ENCODE measurements around the gene SMC5.

Gene SMC5

DNA sequence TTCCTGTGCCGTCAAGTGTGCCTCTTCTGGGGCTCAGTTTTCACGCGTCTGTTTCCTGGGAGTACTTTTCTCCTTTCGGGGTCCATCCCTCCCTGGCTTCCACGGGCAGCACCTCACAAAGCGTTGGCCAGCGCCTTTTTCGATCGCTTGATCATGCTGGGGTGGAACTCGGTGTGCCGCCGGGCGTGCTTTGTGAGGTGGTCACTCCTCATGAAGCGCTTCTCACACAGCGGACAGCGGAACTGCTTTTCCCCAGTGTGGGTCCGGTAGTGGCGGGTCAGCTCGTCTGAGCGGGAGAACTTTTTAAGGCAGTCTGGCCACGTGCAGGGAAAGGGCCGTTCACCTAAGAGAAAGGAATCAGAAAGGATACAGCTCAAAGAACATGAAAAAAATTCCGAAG is 128.9 kb downstream of the SMC5 start:
- H3K27ac ChIP-seq (ENCODE audit: low read depth, low read length): no peak overlapping the region
- H3K27me3 ChIP-seq (ENCODE audit: insufficient read depth, low read length): no peaks in the 10 kb centered on the region
- no peak overlapping the region for H2AFZ ChIP-seq (ENCODE audit: low read length, unreplicated experiment)
- peaks cover 33% of the 10 kb centered on the region for H3K4me1 ChIP-seq (ENCODE audit: control insufficient read depth, insufficient read depth, low read length, unreplicated experiment)
- peaks cover 79% of the 10 kb centered on the region for H3K79me2 ChIP-seq (ENCODE audit: control insufficient read depth, insufficient read depth, low read length, unreplicated experiment)
- no peak overlapping the region for H3K4me3 ChIP-seq (ENCODE audit: low read depth, low read length)
- H3K36me3 ChIP-seq (ENCODE audit: insufficient read depth, low read length): peaks cover 36% of the 10 kb centered on the region

DNA sequence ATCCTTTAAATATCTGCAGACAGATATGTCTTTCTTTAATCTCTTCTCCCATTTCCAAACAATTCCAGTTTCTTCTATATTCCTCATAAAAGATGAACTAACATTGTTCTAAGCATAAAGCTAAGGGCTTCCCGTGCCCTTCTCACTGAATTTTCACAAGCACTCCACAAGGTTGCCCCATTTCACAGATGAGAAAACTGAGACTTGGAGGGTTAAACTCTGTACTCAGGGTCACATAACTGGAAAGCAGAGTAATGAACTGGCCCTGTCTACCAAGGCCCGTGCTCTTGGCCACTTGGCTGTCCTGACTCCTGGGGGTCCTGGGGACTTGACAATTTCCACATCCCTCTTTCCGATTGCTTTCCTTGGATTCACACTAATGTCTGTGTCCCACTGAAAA is 130.4 kb downstream of the SMC5 start:
- peaks cover 43% of the 10 kb centered on the region for H3K4me1 ChIP-seq (ENCODE audit: control insufficient read depth, insufficient read depth, low read length, unreplicated experiment)
- peaks cover 90% of the 10 kb centered on the region for H3K79me2 ChIP-seq (ENCODE audit: control insufficient read depth, insufficient read depth, low read length, unreplicated experiment)

DNA sequence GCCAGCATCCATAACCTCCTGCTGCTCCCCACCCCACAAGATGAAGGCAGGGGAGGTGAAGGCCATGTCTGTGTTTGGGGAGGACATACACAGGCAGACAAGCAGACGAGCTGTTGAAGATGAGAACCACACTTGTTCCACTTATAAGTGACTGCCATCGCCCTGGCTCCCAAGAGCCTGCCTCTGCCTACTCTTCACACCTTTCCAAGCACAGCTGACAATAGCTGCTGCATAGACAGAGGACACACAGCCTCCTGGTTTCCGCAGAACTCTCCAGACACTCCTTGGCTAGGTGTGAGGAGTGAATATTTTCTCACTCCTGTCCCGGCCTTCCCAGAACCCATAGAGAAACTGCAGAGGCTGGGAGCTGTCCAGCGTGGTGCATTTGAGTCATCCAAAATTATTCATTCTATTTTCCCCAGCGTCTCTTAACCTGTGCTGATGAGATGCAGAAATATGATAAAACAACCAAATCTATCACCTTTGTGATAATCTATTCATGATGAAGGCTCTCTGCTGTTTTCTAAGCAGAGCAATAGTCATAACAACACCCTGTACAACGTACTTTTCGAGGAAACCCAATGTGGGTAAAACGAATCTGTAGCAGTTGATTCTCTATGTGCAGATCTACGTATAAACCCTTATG is 131.0 kb downstream of the SMC5 start:
- Histone ChIP-seq H3K27me3 (ENCODE audit: insufficient read depth, low read length) (no peaks in the 10 kb centered on the region), H3K27ac (ENCODE audit: low read depth, low read length) (no peak overlapping the region), H3K4me3 (ENCODE audit: low read depth, low read length) (0 out of 2 replicates have a peak overlapping the region, but pooled peaks have one; percentile 15), H3K79me2 (ENCODE audit: control insufficient read depth, insufficient read depth, low read length, unreplicated experiment) (peaks cover 94% of the 10 kb centered on the region), H2AFZ (ENCODE audit: low read length, unreplicated experiment) (no peak overlapping the region), H3K4me1 (ENCODE audit: control insufficient read depth, insufficient read depth, low read length, unreplicated experiment) (peaks cover 48% of the 10 kb centered on the region), H3K36me3 (ENCODE audit: insufficient read depth, low read length) (peaks cover 27% of the 10 kb centered on the region)

More for the DNA sequence above, 130.4 kb downstream of the SMC5 start:
- Histone ChIP-seq H3K36me3 (ENCODE audit: insufficient read depth, low read length) (peaks cover 30% of the 10 kb centered on the region), H2AFZ (ENCODE audit: low read length, unreplicated experiment) (no peak overlapping the region), H3K4me3 (ENCODE audit: low read depth, low read length) (no peak overlapping the region), H3K27ac (ENCODE audit: low read depth, low read length) (no peak overlapping the region), H3K27me3 (ENCODE audit: insufficient read depth, low read length) (no peaks in the 10 kb centered on the region)

DNA sequence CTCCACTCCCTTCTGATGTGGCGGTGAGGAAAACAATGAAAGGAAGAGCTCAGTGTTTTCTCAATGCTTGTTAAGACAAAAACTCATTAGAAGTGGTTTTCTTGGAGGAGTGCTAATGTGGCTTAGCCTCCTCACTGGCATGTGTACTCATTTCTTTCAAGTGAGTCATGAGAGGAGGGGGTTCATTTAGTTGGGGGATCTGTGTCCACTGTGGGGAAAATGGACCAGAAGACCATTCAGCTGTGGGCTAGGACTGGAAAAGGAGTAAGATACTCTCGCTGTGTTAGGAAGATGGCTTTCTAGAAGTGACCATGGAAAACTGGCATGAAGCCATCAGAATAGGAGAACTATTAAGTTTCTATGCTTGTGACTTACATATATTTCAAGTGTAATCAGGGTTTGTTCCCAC is 132.2 kb downstream of the SMC5 start:
- Histone ChIP-seq H3K79me2 (ENCODE audit: control insufficient read depth, insufficient read depth, low read length, unreplicated experiment) (peaks cover 97% of the 10 kb centered on the region), H3K36me3 (ENCODE audit: insufficient read depth, low read length) (peaks cover 15% of the 10 kb centered on the region), H3K27me3 (ENCODE audit: insufficient read depth, low read length) (no peaks in the 10 kb centered on the region), H2AFZ (ENCODE audit: low read length, unreplicated experiment) (no peak overlapping the region), H3K27ac (ENCODE audit: low read depth, low read length) (peak overlapping the region; percentile 37), H3K4me3 (ENCODE audit: low read depth, low read length) (no peak overlapping the region; the same call in 1 of the 2 replicates), H3K4me1 (ENCODE audit: control insufficient read depth, insufficient read depth, low read length, unreplicated experiment) (peaks cover 52% of the 10 kb centered on the region)

DNA sequence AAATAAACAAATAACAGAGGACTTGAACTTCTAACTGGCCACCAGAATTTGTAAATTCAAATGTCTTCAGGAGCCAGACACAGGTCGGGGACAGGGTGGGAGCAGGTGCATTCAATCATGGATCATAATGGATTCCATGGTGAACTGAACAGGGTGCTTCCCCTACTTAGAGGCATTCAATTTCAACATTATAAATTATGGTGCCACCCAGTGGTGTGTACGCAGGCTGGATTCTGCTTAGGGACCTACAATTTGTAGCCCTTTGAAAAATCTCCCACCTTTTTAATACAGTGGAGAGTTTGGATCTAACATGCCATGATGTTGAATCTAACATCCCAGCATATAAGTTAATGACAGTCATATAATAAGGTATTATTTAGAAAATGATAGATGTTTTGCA is 133.4 kb downstream of the SMC5 start:
- Histone ChIP-seq H3K27ac (ENCODE audit: low read depth, low read length) (peak overlapping the region; percentile 37; the same call in 1 of the 2 replicates), H3K79me2 (ENCODE audit: control insufficient read depth, insufficient read depth, low read length, unreplicated experiment) (peaks cover 95% of the 10 kb centered on the region), H2AFZ (ENCODE audit: low read length, unreplicated experiment) (no peak overlapping the region)

DNA sequence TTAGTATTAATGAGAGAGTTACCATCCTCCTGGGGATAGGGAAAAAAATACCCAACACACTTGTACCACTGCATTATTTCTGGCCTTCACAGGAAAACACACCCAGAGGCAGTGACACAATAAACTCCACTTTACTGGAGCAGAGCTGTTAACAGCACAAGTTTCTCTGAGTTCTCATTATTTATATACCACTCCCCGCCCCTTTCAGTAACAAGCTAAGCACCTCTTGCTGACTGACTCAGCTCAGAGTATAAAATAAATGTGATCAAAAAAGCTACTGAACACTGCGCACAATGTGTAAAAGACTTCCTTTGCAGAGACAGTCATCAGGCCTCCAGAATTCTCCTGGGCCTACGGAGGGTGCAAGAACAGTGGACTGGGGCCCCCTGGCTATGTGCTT is 134.1 kb downstream of the SMC5 start:
- Histone ChIP-seq H2AFZ (ENCODE audit: low read length, unreplicated experiment) (no peak overlapping the region), H3K4me1 (ENCODE audit: control insufficient read depth, insufficient read depth, low read length, unreplicated experiment) (peaks cover 61% of the 10 kb centered on the region), H3K36me3 (ENCODE audit: insufficient read depth, low read length) (peaks cover 3% of the 10 kb centered on the region; the same call in 1 of the 2 replicates), H3K4me3 (ENCODE audit: low read depth, low read length) (no peak overlapping the region), H3K79me2 (ENCODE audit: control insufficient read depth, insufficient read depth, low read length, unreplicated experiment) (peaks cover 96% of the 10 kb centered on the region), H3K27me3 (ENCODE audit: insufficient read depth, low read length) (no peaks in the 10 kb centered on the region), H3K27ac (ENCODE audit: low read depth, low read length) (no peak overlapping the region; the same call in 1 of the 2 replicates)

More for the DNA sequence above, 133.4 kb downstream of the SMC5 start:
- Histone ChIP-seq H3K4me3 (ENCODE audit: low read depth, low read length) (no peak overlapping the region), H3K36me3 (ENCODE audit: insufficient read depth, low read length) (peaks cover 3% of the 10 kb centered on the region; the same call in 1 of the 2 replicates), H3K4me1 (ENCODE audit: control insufficient read depth, insufficient read depth, low read length, unreplicated experiment) (peaks cover 55% of the 10 kb centered on the region), H3K27me3 (ENCODE audit: insufficient read depth, low read length) (no peaks in the 10 kb centered on the region)

DNA sequence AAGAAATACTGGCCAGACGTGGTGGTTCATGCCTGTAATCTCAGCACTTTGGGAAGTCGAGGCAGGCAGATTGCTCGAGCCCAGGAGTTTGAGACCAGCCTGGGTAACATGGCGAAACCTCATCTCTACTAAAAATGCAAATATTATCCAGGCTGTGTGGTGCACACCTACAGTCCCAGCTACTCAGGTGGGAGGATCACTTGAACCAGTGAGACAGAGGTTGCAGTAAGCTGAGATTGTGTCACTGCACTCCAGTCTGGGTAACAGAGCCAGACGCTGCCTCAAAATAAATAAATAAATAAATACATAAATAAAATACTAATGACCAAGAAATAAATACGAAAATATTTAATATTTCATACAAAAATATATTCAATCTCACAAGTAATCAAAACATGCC is 136.9 kb downstream of the SMC5 start:
- H3K4me3 ChIP-seq (ENCODE audit: low read depth, low read length): no peak overlapping the region
- H3K36me3 ChIP-seq (ENCODE audit: insufficient read depth, low read length): no peaks in the 10 kb centered on the region; the same call in 1 of the 2 replicates
- H3K79me2 ChIP-seq (ENCODE audit: control insufficient read depth, insufficient read depth, low read length, unreplicated experiment): peaks cover 96% of the 10 kb centered on the region
- H3K27me3 ChIP-seq (ENCODE audit: insufficient read depth, low read length): no peaks in the 10 kb centered on the region
- H3K4me1 ChIP-seq (ENCODE audit: control insufficient read depth, insufficient read depth, low read length, unreplicated experiment): peaks cover 67% of the 10 kb centered on the region
- no peak overlapping the region for H3K27ac ChIP-seq (ENCODE audit: low read depth, low read length)
- no peak overlapping the region for H2AFZ ChIP-seq (ENCODE audit: low read length, unreplicated experiment)

DNA sequence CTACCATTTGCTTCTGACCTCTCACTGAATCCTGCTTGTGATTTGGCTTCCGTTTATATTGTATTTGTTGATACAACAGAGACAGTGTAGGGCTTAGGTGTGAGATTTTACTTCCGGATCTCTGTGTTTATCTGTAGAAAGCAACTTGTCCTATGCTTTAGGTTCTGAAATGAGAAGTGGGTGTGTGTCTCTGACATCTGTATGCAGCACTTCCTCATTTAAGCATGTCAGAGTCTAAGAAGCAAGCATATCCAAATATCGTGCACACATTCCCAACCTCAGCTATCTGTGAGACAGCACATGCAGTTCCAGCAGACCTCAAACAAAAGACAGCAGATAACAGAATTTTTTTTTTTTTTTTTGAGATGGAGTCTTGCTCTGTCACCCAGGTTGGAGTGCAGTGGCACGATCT is 139.4 kb downstream of the SMC5 start:
- Histone ChIP-seq H3K27ac (ENCODE audit: low read depth, low read length) (no peak overlapping the region), H3K4me1 (ENCODE audit: control insufficient read depth, insufficient read depth, low read length, unreplicated experiment) (peaks cover 58% of the 10 kb centered on the region), H3K79me2 (ENCODE audit: control insufficient read depth, insufficient read depth, low read length, unreplicated experiment) (peaks cover 93% of the 10 kb centered on the region), H3K4me3 (ENCODE audit: low read depth, low read length) (no peak overlapping the region), H2AFZ (ENCODE audit: low read length, unreplicated experiment) (no peak overlapping the region), H3K36me3 (ENCODE audit: insufficient read depth, low read length) (no peaks in the 10 kb centered on the region; the same call in 1 of the 2 replicates), H3K27me3 (ENCODE audit: insufficient read depth, low read length) (no peaks in the 10 kb centered on the region)

DNA sequence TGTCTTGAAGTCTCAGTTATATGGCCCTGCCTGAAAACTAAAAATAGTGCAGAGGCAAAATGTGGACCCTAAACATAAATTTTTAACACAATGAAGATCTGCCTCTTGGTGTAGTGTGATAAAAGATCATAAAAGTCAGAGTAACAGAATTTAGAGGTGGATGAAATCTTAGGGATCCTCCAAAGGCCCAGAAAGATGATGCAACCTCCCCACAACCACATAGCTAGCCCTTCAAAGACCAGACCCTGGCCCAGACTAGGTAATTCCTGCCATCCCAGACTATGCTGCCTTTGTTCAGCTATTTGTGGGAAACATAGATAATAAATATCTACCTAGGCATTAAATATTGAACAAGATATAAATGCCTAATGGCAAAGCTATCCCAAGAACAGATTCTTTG is 140.4 kb downstream of the SMC5 start:
- no peak overlapping the region for H3K4me3 ChIP-seq (ENCODE audit: low read depth, low read length)
- no peaks in the 10 kb centered on the region; the same call in 1 of the 2 replicates for H3K36me3 ChIP-seq (ENCODE audit: insufficient read depth, low read length)
- no peaks in the 10 kb centered on the region for H3K27me3 ChIP-seq (ENCODE audit: insufficient read depth, low read length)
- H3K79me2 ChIP-seq (ENCODE audit: control insufficient read depth, insufficient read depth, low read length, unreplicated experiment): peaks cover 93% of the 10 kb centered on the region
- no peak overlapping the region for H2AFZ ChIP-seq (ENCODE audit: low read length, unreplicated experiment)
- peak overlapping the region; percentile 3; the same call in 1 of the 2 replicates for H3K27ac ChIP-seq (ENCODE audit: low read depth, low read length)
- peaks cover 63% of the 10 kb centered on the region for H3K4me1 ChIP-seq (ENCODE audit: control insufficient read depth, insufficient read depth, low read length, unreplicated experiment)

DNA sequence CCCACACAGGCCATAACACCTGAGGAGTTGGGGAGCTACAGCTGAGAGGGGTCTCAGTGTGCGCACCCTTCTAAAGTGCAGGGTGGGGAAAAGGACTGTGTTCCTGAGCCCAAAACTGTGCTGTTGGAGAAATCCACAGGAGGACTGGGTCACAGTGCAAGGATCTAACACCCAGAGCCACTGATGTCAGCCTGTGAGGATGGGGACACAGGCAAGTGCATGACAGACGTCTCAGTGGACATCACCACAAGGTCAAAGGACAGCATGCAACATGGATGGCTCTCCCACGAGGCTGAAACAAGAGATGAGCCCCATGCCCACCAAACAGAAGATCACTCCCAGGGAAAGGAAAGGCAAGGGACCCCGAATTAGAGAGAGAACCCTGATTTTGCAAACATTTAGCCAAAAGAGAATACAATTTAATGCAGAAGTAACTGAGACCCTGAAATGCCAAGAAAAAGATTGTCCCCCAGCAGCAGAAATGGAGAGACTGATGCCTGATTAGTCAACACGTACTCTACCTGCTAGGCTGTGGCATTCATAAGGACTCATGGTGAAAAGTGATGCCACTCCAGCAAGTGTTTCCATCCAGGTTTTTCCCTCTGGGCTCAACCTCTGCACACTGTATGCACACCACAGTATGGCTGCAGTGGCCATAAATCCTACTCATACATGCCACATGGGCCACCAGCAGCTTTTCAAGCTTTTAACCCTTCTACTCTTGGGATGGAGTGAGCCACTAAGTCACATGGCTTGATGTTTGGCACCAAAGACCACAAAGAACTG is 141.5 kb downstream of the SMC5 start:
- Histone ChIP-seq H3K79me2 (ENCODE audit: control insufficient read depth, insufficient read depth, low read length, unreplicated experiment) (peaks cover 93% of the 10 kb centered on the region), H3K4me1 (ENCODE audit: control insufficient read depth, insufficient read depth, low read length, unreplicated experiment) (peaks cover 64% of the 10 kb centered on the region), H3K27me3 (ENCODE audit: insufficient read depth, low read length) (no peaks in the 10 kb centered on the region), H2AFZ (ENCODE audit: low read length, unreplicated experiment) (no peak overlapping the region), H3K4me3 (ENCODE audit: low read depth, low read length) (no peak overlapping the region), H3K27ac (ENCODE audit: low read depth, low read length) (no peak overlapping the region), H3K36me3 (ENCODE audit: insufficient read depth, low read length) (no peaks in the 10 kb centered on the region)

Data from ACC112 (cell line).